ENCODE results near the gene MRTFB.

Gene MRTFB

GRCh38 chr16:14302399-14303181 is 231.5 kb downstream of the MRTFB start:
- in situ Hi-C loops (cut with HindIII; ENCODE audit: low sequenced_read_pairs), result no loop called here

DNA sequence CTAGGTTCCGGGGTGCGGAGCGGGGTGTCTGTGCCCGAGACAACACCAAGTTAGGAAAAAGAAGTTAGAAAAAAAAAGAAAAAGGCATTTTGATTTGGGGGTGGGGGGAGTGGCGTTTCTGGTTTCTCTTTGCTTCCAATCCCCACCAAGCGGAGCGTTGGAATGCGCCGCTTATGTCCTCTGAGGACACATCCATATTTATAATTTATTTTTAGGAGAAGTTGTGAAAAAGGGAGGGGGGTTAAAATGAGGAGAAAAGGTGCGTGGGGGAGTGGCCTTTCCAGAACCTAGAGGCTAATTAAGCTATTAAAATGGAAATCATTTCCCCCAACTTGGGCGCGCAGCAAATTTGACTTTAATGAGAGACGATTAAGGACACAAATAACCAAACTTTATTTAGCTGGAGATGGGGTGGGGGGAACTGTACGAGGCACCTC is 232.1 kb downstream of the MRTFB start:
- in situ Hi-C loops (cut with HindIII; ENCODE audit: low sequenced_read_pairs), result no loop called here

DNA sequence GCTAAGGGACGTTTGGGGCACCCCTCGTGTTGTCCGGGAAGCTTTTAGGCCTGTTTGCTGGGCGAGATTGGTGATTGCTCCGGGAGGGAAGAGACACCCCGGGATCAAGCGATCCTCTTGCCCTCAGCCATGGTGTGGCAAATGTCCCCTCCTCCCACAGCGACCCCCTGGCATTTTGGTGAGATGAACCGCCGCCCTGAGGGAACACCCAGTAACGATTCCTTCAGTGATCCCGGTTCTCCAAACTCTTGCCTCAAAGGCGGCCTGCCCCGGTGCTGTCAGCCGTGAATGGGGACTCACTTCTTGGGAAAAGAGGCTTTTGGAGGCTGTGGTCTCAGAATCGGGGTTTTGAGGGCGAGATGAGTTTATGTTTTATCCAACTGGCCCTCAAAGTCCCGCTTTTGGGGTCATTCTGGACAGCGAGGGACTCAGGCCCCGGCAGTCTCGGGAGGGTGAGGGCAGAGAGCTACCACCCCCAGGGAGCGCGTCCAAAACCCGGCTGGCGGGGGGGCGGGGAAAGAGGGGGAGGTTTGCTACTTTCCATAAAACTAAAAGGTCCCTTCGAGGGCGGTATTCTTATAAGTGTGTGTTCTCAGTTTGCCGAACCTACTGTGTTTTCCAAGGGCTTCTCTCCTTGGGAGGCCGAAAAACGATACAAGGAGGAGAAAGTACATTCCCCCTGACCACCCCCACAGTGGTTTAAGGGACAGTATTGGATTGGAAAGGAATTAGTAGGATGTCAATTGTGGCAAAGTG is 232.7 kb downstream of the MRTFB start:
- in situ Hi-C loops (cut with HindIII; ENCODE audit: low sequenced_read_pairs), result no loop called here

- in situ Hi-C loops (cut with HindIII; ENCODE audit: low sequenced_read_pairs), result no loop called here
These were observed 233.9 kb downstream of the MRTFB start for GRCh38 chr16:14304891-14305460.

DNA sequence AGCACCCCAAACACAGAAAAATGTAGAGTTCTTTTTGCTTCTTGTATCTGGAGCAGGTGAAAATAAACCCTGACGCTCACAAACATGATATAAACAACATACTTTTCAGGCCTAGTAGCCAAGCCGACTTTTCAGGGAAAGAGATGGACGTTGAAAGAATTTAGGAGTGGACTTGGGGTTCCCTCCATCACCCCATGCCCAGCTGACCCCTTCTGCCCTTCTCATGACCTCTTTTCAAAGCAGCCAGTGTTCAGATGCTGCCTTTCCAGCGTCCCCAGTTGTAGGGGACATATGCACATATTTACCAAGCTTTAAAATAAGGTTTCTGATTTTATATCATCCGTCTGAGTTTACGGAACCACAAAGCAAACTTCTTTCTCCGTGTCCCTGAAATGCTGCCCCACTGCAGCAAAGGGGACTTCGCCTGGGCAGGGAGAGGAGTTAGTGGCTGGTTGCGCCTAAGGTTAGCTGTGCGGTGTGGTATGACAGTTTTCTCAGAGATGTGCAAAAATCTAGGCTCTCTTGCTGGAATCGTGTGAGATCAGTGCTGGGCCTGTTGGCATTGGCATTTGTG is 235.5 kb downstream of the MRTFB start:
- in situ Hi-C loops (cut with HindIII; ENCODE audit: low sequenced_read_pairs), result no loop called here

- in situ Hi-C loops (cut with HindIII; ENCODE audit: low sequenced_read_pairs), result no loop called here
These were observed 236.0 kb downstream of the MRTFB start for GRCh38 chr16:14307059-14307526.

DNA sequence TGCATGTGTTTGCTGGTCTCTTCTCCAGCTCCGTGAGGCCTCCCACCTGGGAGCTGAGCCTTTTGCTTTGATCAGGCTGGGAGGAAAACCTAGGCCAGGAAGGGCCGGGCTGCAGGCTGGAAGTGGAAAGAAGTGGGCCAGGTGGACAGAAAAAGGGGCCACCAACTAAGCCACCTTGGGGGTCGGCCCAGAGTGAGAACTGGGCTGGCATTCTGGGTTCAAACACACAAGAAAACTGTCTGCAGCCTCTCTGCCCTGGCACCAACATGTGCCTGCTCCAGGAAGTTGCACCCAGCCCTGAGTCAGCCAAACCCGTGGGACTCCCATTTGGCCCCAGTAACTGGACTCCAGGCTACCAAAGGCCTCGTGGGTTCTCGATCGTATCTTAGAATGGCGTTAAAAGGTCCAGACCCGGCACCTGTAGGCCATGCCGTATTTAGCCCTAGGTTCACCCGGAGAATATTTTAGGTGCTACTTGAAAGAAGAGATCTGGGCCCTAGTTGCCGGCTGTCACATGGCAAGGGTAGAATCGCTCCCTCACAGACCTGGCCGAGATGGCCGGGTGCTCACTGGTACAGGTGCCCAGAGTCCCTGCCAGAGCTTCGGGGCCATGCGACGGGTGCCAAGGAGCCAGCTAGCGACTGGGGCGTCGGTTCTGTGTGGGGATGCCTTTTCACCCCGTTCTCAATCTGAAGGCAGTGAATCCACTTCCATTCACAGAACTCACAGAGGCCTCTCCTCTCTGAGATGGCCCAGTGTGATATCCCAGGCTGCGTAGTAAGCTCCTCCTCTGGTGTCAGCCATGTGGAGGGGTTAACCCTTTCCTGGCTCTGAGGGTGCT is 236.6 kb downstream of the MRTFB start:
- in situ Hi-C loops (cut with HindIII; ENCODE audit: low sequenced_read_pairs), result no loop called here

GRCh38 chr16:14308368-14308723 is 237.2 kb downstream of the MRTFB start:
- in situ Hi-C loops (cut with HindIII; ENCODE audit: low sequenced_read_pairs), result no loop called here

GRCh38 chr16:14309001-14309886 is 238.1 kb downstream of the MRTFB start:
- in situ Hi-C loops (cut with HindIII; ENCODE audit: low sequenced_read_pairs), result no loop called here

GRCh38 chr16:14309906-14310305 is 238.8 kb downstream of the MRTFB start:
- in situ Hi-C loops (cut with HindIII; ENCODE audit: low sequenced_read_pairs), result no loop called here

GRCh38 chr16:14310519-14310991 is 239.4 kb downstream of the MRTFB start:
- in situ Hi-C loops (cut with HindIII; ENCODE audit: low sequenced_read_pairs), result no loop called here

DNA sequence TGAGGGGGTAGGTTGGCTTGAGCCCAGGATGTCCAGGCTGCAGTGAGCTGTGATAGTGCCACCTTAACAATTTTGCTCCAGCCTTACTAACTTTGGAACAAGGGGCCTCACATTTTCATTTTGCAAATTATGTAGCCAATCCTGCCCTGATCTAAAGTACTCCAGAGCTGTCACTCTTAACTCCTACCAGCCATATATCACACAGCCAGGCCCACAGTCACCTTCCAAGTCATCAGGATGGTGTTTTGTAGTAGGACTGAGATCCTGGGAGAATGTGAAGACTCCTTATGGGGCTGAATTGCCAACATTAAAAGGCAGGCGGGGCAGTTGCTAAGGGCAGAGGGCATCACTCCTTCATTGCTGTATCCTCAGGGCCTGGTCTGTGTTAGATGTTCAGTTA is 243.0 kb downstream of the MRTFB start:
- in situ Hi-C loops (cut with HindIII; ENCODE audit: low sequenced_read_pairs), result no loop called here

- in situ Hi-C loops (cut with HindIII; ENCODE audit: low sequenced_read_pairs), result no loop called here
These were observed 244.7 kb downstream of the MRTFB start for GRCh38 chr16:14315683-14316320.
